Heart left ventricle (tissue), 16 donors: Measurements from ENCODE around the gene UPK2. TPM values are rescaled to one million over a fixed set of nuclear protein-coding genes. Genes with fewer than 3 reads are reported as not detected.

Experiments used
- ATAC-seq, 4 donors: fragments of 200-7000 bp; cut with Tn5 transposase; one replicate each; pipeline ENCODE4 v1.9.1; 2020 to 2022; ENCODE audit warnings: moderate library complexity in 4 of 4, mild to moderate bottlenecking in 3 of 4, moderate number of reproducible peaks in 1 of 4
- DNase-seq, 5 donors: peaks; one replicate each; pipeline ENCODE4 v3.0.0-alpha.2; 2020
- H3K27ac ChIP-seq, 12 donors: fragments of 200-600 bp; sonication (generic) in 4 of 12; one replicate each; pipeline versions ENCODE4 v1.5.0 to v1.8.0; 2016 to 2022; ENCODE audit warnings: mild to moderate bottlenecking in 2 of 12
- H3K27me3 ChIP-seq, 9 donors: fragments of 200-600 bp; sonication (generic) in 2 of 9; one replicate each; pipeline versions ENCODE4 v1.5.1 to v1.8.0; 2016 to 2022; ENCODE audit warnings: mild to moderate bottlenecking in 3 of 9
- H3K36me3 ChIP-seq, 9 donors: fragments of 200-600 bp; sonication (generic) in 2 of 9; one replicate each; pipeline versions ENCODE4 v1.5.0 to v1.8.0; 2018 to 2022; ENCODE audit warnings: mild to moderate bottlenecking in 2 of 9
- H3K4me1 ChIP-seq, 12 donors: fragments of 200-600 bp; sonication (generic) in 4 of 12; one replicate each; pipeline versions ENCODE4 v1.5.0 to v1.8.0; 2016 to 2022; ENCODE audit warnings: mild to moderate bottlenecking in 3 of 12
- H3K4me3 ChIP-seq, 12 donors: fragments of 200-600 bp; sonication (generic) in 4 of 12; one replicate each; pipeline versions ENCODE4 v1.5.0 to v1.8.0; 2017 to 2022; ENCODE audit warnings: mild to moderate bottlenecking in 9 of 12, moderate library complexity in 4 of 12
- H3K9me3 ChIP-seq, 12 donors: fragments of 200-600 bp; sonication (generic) in 4 of 12; one replicate each; pipeline versions ENCODE4 v1.5.0 to v1.8.0; 2016 to 2022; ENCODE audit warnings: mild to moderate bottlenecking in 1 of 12
- POLR2A ChIP-seq, 2 donors: fragments of 450-650 bp; IDR thresholded peaks; one replicate each; pipeline ENCODE4 v1.6.1; 2017; ENCODE audit warnings: antibody characterized with exemption in 2 of 2, mild to moderate bottlenecking in 2 of 2, moderate library complexity in 2 of 2
- WGBS, 4 donors: extraction: QIAGEN DNeasy Blood & Tissue Kit in 2 of 4; methylation state at CpG; one replicate each; pipeline versions ENCODE4 v1.1.5 to v1.1.7; 2013 to 2018; 5-methylcytosine and 5-hydroxymethylcytosine counted together
- intact Hi-C, 10 donors: fragments of 100-400 bp; cut with DNase I; formaldehyde crosslinking; loops; one replicate each; pipeline versions ENCODE4 v1.11.1 to v1.14.2; 2022
- polyA plus RNA-seq, 2 donors: library from polyadenylated mRNA; stranded (reverse); fragments of 200-250 nt; gene quantifications; one replicate each; pipeline ENCODE4 v1.2.3, GENCODE V29; 2013
- total RNA-seq, 9 donors: library from RNA; depleted of rRNA in 2 of 9; stranded (reverse); fragments of >200 nt in 2 of 9; fragmentation: NEBNext Ultra II Directional in 3 of 9; extraction: Animal tissue kit (Norgen Biotek cat#: 25700) in 3 of 9; gene quantifications; one replicate each; pipeline versions ENCODE4 v1.1.0 to v1.2.4, GENCODE V29; 2016 to 2023
- TF ChIP-seq, protein P1 (sequence below), 12 donors: fragments of 200-600 bp; sonication (generic) in 4 of 12; IDR thresholded peaks; one replicate each; pipeline versions ENCODE4 v1.5.0 to v1.8.0; 2018 to 2022; ENCODE audit warnings: antibody characterized with exemption in 12 of 12, mild to moderate bottlenecking in 5 of 12
- donor health status: ischemic (EF 13 %, LVEDD 7.1; RV severe dilation, severe dysfunction).
- donor health status: healthy with polysubstance abuse.
- donor health status: DM: no; HTN: yes; CAD: no.
- donor health status: DM: no; HTN: no; CAD: no.
- donor health status: ischemic (EF 25% LVEDD 6.9; RV normal size, moderate dysfunction).
- donor health status: ischemic (EF 25% LVEDD 5.7; RV mildly dilated, moderate dysfunction).
- donor health status: healthy.
- donor health status: DM: yes; HTN: yes; CAD: no.
- donor health status: ischemic (EF 35%, LVEDD 5.7; RV mildly dilated, moderate dysfunction).
- donor health status: nonischemic (EF 11% LVEDD 7.7; RV severe dilation, severe dysfunction).
- donor health status: DM: yes; HTN: yes; CAD: no.
- donor health status: PGD.
- donor health status: ischemic (EF 29% LVEDD 5.4; RV normal size, mild dysfunction).
- donor health status: nonischemic (EF 23%, LVEDD 6.1; RV moderate dilation, normal function).

UPK2 gene
- total and polyA plus RNA-seq, 11 donors: not detected

DNA sequence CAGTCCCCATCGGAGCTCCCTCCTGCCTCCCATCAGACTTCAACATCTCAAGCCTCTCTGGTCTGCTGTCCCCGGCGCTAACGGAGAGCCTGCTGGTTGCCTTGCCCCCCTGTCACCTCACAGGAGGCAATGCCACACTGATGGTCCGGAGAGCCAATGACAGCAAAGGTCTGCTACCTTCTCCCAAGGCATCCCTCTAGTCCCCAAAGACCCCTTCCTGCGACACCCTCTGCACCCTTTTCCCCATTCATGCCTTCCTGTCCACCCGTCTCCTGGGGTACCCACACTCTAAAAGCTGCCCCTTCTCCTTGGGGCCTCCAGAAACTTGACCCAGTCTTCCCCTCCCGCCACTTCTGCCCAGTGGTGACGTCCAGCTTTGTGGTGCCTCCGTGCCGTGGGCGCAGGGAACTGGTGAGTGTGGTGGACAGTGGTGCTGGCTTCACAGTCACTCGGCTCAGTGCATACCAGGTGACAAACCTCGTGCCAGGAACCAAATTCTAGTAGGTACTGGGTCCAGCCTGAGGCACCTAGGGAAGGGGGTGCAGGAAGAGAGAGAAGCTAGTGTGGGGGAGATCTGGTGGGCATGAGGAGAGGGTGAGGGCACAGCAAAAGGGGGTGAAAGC, 860 bp downstream of the UPK2 start:
- intact Hi-C loops: loop anchor here (1.0 to 10.0 kb wide), 8 partner anchors 48 to 270 kb away; no protein-coding TSS in a partner anchor
- Histone ChIP-seq H3K4me3 (no peak overlapping the region), H3K27me3 (peaks cover 0 to 4% (median 0%) of the 10 kb centered on the region in 9 donors), H3K4me1 (peaks cover 0 to 7% (median 0%) of the 10 kb centered on the region in 12 donors), H3K36me3 (no peaks in the 10 kb centered on the region), H3K27ac (no peak overlapping the region), H3K9me3 (no peaks in the 10 kb centered on the region)
- 49 to 55% (median 54%) methylated on average over 14 of the region's 14 CpGs for WGBS, 4 donors
- DNase-seq: no peak
- no peak for ATAC-seq
- TF ChIP-seq POLR2A (IDR thresholded peaks at IDR 0.05): no peak
- TF ChIP-seq, protein P1, sequence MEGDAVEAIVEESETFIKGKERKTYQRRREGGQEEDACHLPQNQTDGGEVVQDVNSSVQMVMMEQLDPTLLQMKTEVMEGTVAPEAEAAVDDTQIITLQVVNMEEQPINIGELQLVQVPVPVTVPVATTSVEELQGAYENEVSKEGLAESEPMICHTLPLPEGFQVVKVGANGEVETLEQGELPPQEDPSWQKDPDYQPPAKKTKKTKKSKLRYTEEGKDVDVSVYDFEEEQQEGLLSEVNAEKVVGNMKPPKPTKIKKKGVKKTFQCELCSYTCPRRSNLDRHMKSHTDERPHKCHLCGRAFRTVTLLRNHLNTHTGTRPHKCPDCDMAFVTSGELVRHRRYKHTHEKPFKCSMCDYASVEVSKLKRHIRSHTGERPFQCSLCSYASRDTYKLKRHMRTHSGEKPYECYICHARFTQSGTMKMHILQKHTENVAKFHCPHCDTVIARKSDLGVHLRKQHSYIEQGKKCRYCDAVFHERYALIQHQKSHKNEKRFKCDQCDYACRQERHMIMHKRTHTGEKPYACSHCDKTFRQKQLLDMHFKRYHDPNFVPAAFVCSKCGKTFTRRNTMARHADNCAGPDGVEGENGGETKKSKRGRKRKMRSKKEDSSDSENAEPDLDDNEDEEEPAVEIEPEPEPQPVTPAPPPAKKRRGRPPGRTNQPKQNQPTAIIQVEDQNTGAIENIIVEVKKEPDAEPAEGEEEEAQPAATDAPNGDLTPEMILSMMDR (IDR thresholded peaks at IDR 0.05): peak in 2 of 12 donors; percentile 2 to 19

DNA sequence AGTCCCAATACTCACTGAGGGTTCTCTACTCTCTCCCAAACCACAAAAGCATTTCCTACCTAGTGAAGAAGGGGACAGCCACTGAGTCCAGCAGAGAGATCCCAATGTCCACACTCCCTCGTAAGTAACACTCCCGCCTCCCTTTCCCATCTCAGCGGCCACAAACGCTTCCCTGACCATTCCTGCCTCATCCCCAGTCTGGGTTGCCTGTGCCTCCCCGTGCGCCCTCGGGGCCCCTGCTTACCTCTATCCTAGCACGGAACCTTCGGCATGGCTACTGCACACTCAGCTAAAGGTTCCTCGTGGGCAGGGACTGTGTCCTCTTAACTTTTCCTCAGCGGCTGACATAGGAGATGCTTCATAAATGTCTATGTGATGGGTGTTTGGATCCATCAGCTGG, 1.5 kb downstream of the UPK2 start:
- intact Hi-C loops: loop anchor here in 8 of 10 donors (2.0 to 10.0 kb wide), 6 partner anchors 49 to 270 kb away; no protein-coding TSS in a partner anchor
- DNase-seq (no peak), ATAC-seq (no peak)
- Histone ChIP-seq H3K4me3 (no peak overlapping the region), H3K36me3 (no peaks in the 10 kb centered on the region), H3K27me3 (peaks cover 0 to 4% (median 0%) of the 10 kb centered on the region in 9 donors), H3K4me1 (peaks cover 0 to 7% (median 0%) of the 10 kb centered on the region in 12 donors), H3K9me3 (no peaks in the 10 kb centered on the region), H3K27ac (no peak overlapping the region)
- 79 to 85% (median 82%) methylated on average over 11 of the region's 11 CpGs for WGBS, 4 donors
- no peak for TF ChIP-seq POLR2A (IDR thresholded peaks at IDR 0.05)
- TF ChIP-seq, protein P1 (IDR thresholded peaks at IDR 0.05): no peak

DNA sequence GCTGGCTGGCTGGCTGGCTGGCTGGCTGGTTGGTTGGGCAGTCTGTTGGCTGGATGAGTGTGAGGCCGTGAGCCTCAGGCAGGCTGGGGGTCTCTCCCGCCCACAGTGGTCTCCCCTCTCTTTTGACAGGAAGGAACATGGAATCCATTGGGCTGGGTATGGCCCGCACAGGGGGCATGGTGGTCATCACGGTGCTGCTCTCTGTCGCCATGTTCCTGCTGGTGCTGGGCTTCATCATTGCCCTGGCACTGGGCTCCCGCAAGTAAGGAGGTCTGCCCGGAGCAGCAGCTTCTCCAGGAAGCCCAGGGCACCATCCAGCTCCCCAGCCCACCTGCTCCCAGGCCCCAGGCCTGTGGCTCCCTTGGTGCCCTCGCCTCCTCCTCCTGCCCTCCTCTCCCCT, 1.9 kb downstream of the UPK2 start:
- H3K36me3 ChIP-seq: no peaks in the 10 kb centered on the region
- H3K4me1 ChIP-seq: peaks cover 0 to 7% (median 0%) of the 10 kb centered on the region in 12 donors
- no peak for TF ChIP-seq POLR2A (IDR thresholded peaks at IDR 0.05)
- TF ChIP-seq, protein P1 (IDR thresholded peaks at IDR 0.05): no peak
- H3K27ac ChIP-seq: no peak overlapping the region
- H3K27me3 ChIP-seq: peaks cover 0 to 4% (median 0%) of the 10 kb centered on the region in 9 donors
- intact Hi-C loops: loop anchor here in 8 of 10 donors (2.0 to 10.0 kb wide), 6 partner anchors 49 to 271 kb away; no protein-coding TSS in a partner anchor
- WGBS, 4 donors: 85 to 94% (median 90%) methylated on average over 8 of the region's 8 CpGs
- DNase-seq: no peak
- H3K4me3 ChIP-seq: no peak overlapping the region
- ATAC-seq: no peak
- no peaks in the 10 kb centered on the region for H3K9me3 ChIP-seq

DNA sequence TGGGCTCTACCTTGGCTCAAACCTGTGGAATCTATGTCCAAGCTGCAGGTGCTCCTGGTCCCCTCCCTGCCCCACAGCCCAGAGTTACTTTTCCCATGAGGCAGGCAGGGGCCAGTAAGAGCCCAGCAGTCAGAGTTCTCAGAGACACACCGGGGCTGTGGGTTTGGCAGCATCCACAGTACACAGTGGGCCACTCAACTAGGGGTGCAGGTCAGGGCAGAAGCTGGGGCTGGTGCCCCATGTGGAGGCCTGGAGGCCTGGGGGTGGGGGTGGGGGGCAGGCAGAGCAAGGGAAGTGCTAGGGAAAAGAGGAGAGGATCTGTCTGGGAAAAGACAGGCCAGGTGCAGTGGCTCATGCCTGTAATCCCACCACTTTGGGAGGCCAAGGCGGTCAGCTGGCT, 2.5 kb downstream of the UPK2 start:
- ATAC-seq: no peak
- H3K36me3 ChIP-seq: no peaks in the 10 kb centered on the region
- no peak overlapping the region for H3K4me3 ChIP-seq
- DNase-seq: no peak
- TF ChIP-seq POLR2A (IDR thresholded peaks at IDR 0.05): no peak
- TF ChIP-seq, protein P1 (IDR thresholded peaks at IDR 0.05): no peak
- H3K27ac ChIP-seq: no peak overlapping the region
- WGBS, 4 donors: 73 to 100% (median 83%) methylated on average over 2 of the region's 2 CpGs
- intact Hi-C loops: loop anchor here in 5 of 10 donors (5.0 to 10.0 kb wide), 3 partner anchors 54 to 271 kb away; no protein-coding TSS in a partner anchor
- no peaks in the 10 kb centered on the region for H3K27me3 ChIP-seq
- peaks cover 0 to 7% (median 0%) of the 10 kb centered on the region in 12 donors for H3K4me1 ChIP-seq
- no peaks in the 10 kb centered on the region for H3K9me3 ChIP-seq
